NCI-H2107 treated with DMSO at 0.1 percent for 48 hours (cell line): Measurements from ENCODE around the gene IGSF8.

Experiments
- DNase-seq: peaks from one replicate; lab custom pipeline; 2025; ENCODE audit not compliant: unreplicated experiment; lab: John Stamatoyannopoulos, UW

Gene IGSF8, protein sequence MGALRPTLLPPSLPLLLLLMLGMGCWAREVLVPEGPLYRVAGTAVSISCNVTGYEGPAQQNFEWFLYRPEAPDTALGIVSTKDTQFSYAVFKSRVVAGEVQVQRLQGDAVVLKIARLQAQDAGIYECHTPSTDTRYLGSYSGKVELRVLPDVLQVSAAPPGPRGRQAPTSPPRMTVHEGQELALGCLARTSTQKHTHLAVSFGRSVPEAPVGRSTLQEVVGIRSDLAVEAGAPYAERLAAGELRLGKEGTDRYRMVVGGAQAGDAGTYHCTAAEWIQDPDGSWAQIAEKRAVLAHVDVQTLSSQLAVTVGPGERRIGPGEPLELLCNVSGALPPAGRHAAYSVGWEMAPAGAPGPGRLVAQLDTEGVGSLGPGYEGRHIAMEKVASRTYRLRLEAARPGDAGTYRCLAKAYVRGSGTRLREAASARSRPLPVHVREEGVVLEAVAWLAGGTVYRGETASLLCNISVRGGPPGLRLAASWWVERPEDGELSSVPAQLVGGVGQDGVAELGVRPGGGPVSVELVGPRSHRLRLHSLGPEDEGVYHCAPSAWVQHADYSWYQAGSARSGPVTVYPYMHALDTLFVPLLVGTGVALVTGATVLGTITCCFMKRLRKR

DNA sequence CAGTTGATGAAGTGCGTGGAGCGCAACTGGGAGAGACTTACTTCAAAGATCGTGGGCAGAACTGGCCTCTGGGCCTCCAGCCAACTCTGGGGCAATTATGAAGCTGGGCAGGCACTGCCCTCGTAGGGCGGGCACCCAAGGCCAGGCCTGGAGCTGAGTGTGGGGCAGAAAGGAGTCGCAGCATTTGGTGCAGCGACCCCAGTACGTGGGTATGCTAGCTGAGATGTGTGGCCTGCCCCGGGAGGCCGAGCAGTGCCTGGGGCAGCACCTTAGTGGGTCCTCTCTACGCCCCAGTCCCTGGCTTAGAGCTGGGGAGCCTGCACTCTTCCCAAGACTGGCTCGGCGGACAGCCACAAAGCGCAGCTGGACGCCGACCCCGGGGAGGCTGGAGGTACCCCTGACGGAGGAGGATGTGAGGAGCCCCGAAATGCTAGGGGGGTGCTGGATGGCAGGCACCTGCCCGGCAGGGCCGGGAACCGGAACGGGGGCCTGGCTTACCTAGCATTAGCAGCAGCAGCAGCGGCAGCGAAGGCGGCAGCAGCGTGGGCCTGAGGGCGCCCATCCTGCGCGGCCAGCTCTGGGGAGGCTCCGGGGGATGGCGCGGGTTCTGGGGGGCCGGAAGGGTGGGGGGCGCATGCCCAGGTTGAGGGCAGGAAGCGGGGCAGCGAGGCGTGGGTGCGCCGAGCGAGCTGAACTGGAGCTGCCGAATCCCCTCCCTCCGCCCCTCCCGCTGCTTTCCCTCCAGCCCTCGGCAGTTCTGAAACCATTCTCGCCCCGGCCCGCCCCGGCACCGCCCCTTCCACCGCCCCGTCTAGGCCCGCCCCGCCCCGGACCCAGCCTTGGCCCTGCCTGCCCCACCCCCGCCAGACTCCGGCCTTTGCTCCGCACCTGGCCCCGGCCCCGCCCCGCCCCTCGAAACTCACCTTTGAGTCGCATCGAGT lies at the start of gene IGSF8:
IGSF8 (minus strand) TSS at position 709 of the 941 bp plus-strand sequence; CDS start at position 562, 147 bp downstream.
- DNase-seq, result peak; percentile 93

DNA sequence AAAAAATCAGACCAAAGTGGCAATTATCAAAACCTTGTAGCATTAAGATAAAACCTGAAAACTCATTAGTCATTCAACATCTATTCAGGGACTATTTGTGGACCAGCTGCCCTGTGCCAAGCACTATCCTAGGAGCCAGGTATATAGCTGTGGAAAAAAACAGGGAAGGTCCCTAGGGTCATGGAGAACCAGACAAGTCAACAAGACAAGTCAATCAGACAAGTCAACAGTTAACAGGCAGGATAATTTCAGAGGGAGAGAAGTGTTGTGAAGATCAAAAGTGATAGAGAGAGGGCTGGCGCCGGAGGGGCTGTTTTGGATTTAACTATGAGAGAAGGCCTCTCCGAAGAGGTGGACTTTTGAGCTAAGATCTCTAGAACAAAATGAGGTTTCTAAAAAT lies 49.7 kb upstream of the IGSF8 start:
- DNase-seq, result no peak

DNA sequence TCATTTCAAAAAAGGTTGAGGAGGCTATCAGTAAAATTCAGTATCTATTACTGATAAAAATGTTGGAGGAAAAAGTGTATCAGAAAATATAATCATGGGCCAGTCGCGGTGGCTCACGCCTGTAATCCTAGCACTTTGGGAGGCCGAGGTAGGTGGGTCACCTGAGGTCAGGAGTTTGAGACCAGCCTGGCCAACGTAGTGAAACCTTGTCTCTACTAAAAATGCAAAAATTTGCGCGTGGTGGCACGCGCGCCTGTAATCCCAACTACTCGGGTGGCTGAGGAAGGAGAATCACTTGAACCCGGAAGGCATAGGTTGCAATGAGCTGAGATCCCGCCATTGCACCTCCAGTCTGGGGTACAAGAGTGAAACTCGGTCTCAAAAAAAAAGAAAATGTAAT lies 47.7 kb upstream of the IGSF8 start:
- no peak for DNase-seq

DNA sequence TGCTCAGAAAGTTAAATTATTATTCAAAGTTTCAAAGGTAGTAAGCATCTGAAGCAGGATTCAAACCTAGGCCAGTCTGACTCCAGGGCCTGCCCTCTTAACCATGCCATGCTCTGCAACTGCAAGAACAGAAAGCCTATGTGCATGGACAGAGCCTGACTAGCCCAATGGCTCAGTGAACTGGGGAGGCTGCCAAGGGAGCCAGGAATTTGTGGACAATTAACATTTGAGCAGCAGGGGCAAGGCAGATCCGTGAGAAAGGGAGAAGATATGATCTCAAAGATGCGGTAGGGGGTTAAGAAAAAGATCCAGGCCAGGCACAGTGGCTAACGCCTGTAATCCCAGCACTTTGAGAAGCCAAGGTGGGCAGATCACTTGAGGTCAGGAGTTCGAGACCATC lies 46.5 kb upstream of the IGSF8 start:
- DNase-seq, result no peak

DNA sequence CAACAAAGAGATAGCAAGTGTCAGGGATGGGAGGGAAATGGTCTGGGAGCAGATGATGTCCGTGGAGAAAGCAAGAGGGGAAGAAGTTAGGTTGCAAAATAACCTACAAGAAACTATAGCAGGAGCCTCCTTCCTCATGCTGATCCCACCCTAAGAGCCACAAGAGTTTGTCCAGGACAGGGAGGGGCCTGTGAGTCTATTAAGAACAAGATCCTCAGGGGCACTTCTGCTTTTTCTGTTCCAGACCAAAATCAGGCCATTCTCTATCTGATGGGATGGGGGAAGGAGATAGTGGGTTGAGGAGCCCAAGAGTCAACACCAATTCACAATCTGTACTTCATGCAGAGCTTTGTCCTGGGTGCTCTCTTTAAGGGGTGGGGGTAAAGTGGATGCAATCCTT lies 45.3 kb upstream of the IGSF8 start:
- no peak for DNase-seq

DNA sequence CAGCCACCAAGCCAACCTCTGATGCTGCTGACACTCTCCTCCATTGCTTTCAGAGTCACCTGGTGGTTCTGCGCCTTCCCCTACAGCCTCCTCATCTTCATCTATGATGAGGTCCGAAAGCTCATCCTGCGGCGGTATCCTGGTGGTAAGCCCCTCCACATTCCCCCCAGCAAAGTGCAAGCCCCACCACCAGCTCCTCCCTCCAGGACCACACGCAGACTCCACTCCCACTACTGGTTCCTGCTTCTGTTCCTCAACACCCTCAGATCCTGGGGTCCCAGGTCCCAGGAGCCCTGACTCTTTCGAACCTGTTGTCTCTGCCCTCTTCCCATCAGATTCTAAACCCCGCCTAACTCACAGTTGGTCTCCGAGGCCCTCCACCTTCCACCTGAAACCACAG lies 41.4 kb upstream of the IGSF8 start:
- no peak for DNase-seq

DNA sequence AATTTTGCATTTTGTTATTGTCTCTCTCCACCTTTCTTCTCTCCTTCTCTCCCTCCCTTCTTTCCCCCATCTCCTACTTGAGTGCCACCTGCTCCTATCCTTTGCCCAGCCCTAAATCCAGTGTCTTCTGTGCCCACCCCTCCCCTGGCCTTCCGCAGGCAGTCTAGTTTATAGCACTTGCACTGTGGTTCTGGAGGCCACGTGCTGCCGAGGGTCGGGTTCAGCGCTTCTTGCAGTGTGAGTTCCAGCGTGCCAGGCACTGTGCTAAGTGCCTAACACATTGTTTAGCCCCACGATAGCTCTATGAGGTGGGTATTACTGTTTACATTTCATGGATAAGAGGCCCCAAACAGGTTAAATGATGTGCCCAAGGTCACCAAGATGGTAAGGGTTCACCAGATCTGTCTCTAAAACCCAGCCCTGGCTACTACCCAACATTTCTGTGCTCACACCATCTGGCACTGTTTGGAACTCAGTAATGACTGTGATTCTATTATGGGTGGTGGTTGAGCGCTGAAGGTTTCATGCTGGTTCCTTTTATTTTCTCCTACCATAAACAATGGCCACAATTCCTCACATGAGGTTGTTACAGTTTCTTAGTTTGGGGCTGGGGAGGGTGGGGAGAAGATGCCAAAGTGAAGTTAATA lies 38.9 kb upstream of the IGSF8 start:
- DNase-seq, result peak; percentile 22

DNA sequence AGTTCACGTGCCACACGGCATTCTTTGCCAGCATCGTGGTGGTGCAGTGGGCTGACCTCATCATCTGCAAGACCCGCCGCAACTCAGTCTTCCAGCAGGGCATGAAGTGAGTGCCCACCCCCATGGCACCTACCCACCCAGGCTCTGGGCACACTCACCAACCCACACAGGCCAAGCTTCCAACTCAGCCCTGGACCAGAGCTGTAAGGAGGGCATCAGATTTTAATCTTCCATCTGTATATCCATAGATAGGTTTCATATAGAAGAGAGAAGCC lies 38.4 kb upstream of the IGSF8 start:
- DNase-seq, result no peak

DNA sequence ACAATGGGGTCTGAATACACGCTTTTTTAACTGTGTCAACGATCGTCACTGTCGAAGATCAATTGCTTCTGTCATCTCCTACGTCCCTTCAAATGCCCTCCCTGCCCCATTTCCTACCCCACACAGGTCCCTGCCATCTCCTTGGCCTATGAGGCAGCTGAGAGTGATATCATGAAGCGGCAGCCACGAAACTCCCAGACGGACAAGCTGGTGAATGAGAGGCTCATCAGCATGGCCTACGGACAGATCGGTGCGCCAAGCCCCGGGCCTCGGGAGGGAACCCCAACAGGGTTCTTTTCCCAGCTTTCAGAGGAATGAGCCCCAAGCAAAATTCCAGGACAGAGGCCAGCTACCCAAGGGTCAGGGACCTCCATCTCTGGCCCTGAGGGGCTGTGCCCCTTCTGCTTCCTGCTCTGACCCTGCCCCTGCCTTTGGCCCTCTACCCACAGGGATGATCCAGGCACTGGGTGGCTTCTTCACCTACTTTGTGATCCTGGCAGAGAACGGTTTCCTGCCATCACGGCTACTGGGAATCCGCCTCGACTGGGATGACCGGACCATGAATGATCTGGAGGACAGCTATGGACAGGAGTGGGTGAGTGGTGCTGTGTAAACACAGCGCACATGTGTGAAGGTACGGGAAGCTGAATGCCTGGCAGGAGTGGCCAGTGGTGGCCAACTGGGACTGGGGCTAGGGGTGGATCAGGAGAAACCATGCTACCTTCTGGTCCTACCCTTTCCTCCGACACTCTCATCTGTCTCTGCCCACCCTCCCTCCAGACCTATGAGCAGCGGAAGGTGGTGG lies 37.9 kb upstream of the IGSF8 start:
- DNase-seq, result no peak

DNA sequence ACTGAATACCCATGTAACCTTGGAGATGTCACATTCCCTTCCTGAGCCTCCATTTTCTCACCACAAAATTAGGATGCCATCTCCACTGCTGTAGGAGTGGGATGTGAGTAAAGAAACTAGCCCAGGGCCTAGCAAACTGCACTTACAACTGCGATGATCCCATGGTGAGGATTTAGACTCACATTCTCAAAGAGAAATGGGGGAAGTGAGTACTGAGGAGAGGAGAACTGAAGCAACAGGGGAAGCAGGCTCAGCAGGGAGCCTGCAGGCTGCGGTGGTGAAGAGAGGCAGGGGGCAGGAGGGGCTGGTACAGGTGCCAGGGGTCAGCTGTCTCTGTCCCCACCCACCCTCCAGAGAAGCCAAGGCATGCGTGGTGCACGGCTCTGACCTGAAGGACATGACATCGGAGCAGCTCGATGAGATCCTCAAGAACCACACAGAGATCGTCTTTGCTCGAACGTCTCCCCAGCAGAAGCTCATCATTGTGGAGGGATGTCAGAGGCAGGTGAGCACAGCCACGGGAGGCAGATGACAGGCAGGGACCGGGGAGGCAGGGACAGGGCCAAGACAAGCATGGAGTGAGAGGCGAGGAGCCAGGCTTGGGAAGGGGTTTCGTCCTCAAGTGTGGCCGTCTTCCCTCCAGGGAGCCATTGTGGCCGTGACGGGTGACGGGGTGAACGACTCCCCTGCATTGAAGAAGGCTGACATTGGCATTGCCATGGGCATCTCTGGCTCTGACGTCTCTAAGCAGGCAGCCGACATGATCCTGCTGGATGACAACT lies 36.6 kb upstream of the IGSF8 start:
- DNase-seq, result no peak

DNA sequence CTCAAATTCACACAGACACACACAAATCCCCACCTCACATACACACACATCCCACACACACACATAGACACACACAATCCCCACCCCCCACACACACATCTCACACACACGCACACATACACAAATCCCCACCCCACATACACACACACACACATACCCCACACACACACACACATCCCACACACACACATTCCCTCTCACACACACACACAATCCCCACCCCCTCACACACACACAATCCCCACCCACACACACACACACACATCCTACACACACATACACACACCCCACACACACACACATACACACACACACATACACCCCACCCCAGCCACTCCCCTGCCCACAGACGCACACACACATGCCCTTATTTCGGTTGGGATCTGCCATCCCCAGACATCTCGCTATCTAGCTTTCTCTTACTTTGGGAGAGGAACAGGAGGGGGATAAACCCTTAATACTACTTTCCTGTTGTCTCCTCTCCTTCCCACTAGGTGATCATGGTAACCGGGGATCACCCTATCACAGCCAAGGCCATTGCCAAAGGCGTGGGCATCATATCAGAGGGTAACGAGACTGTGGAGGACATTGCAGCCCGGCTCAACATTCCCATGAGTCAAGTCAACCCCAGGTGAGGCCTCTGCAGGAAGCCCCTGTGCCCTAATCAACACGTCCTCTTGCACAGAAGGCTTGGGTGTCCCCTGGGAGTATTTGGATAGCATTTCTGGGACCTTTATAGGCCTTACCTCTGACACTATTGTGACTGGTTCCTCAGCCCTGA lies 35.8 kb upstream of the IGSF8 start:
- no peak for DNase-seq

DNA sequence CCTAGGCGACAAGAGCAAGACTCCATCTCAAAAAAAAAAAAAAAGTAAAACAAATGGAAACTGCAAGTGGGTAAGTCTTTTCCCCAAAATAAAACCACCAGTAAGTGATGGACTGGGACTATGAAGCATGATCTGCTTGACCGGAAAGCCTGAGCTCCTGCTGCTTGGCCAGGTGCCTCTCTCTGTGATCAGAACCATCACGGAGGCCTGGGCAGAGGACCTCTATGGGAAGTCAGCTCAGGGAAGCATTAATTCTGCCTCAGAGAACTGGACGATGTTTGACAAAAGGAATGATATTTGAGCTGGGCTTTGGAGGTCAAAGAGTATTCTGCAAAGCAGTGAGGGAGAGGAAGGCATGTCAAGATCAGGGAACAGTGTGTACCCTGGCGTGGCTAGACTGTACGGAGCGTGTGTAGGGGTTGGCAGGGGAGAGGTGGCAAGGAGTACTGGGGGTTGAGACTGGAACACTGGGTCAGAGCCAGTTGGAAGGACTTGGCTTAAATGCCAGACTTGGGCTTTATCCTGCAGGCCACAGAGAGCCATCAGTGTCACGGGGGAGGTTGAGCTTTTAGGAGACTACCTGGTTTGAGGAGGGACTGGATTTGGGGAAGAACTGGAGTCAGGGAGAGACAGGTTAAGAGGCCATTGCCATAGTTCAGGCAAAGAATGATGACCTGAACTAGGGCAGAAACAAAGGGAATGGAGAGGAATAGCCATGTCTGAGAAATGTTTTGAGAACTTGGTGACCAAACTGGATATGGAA lies 33.6 kb upstream of the IGSF8 start:
- no peak for DNase-seq

DNA sequence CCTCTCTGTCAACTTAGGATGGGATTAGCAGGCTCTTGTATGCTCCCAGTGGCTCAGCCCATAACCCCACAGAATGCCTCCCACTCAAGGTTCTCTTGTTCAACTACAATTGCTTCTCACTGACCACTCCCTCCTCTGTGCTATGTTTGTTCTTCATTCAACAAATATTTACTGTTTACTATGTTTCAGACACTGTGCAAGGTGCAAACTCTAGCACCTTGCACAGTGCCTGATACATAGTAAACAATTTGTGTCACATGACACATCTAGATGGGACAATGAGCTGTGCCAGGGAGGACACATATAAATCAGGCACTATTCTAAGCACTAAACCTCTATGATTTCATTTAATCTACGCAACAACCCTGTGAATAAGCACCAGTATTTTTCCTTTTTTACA lies 32.5 kb upstream of the IGSF8 start:
- no peak for DNase-seq

DNA sequence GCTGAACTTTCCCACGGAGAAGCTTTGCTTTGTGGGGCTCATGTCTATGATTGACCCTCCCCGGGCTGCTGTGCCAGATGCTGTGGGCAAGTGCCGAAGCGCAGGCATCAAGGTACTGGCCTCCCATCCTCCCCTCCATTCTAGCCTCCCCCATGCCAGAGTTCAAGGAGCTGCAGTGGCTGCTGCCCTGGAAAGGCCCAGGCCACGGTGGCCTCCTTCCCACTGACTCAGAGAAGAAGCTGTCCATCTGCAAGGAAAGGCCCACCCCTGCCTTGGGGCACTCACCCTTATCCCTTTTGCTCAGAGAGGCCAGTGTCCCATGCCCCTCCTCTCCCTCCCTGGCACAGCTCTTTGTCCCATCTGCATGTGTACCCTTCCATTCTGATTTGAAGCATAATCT lies 32.1 kb upstream of the IGSF8 start:
- DNase-seq, result no peak

DNA sequence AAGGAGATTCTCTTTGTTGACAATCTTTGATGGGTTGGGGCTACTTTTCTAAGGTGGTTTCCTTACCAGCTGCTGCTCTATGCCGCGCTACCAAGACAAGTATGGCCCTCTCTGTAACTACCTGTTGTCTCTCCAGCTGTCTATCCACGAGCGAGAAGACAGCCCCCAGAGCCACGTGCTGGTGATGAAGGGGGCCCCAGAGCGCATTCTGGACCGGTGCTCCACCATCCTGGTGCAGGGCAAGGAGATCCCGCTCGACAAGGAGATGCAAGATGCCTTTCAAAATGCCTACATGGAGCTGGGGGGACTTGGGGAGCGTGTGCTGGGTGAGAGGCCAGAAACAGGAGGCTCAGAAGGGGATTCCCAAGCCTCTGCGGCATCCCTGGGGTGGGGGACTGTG lies 31.5 kb upstream of the IGSF8 start:
- no peak for DNase-seq

DNA sequence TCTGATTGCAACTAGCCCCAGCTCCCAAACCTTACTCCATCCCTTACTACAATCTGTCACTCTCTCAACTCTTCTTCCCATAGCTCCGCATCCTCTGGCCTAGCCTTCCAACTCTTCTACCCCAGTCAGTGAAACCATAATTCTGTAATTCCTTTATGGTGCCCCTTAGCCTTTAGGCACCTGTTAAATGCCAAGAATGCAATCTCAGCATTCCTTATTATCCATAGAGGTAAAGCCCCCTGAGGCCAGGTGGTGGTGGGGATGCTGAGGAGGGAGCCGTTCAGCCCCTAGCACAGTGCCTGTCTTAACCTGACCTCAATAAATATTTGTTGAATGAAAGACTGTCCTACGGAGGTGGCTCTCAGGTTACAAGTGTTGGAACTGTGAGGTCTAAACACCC lies 31.1 kb upstream of the IGSF8 start:
- no peak for DNase-seq

DNA sequence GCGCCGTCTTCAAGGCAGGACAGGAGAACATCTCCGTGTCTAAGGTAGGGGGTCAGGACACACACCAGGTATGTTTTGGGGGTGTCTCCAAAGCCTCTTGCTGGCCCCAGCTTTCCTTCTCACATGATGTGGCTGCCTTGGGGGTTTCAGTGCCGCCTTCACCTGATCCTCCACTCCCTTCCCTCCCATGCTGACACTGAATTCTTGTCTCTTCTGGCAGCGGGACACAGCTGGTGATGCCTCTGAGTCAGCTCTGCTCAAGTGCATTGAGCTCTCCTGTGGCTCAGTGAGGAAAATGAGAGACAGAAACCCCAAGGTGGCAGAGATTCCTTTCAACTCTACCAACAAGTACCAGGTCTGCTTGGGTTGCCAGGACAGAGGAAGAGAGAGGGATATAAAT lies 30.6 kb upstream of the IGSF8 start:
- no peak for DNase-seq

DNA sequence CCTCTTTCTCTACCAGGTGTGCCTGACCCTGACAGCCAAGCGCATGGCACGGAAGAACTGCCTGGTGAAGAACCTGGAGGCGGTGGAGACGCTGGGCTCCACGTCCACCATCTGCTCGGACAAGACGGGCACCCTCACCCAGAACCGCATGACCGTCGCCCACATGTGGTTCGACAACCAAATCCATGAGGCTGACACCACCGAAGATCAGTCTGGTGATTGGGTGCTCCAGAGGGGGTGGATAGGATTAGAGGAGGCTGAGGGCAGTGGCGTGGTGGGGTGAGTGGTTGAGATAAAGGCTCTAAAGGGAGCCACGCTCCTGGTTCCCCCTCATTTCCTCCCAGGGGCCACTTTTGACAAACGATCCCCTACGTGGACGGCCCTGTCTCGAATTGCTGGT lies 30.2 kb upstream of the IGSF8 start:
- no peak for DNase-seq
